Left lung (tissue), 10 donors: ENCODE data around the gene PTPRM. TPM values are rescaled to one million over a fixed set of nuclear protein-coding genes. Genes with fewer than 3 reads are reported as not detected.

Experiments
- ATAC-seq: fragments of 200-7000 bp; cut with Tn5 transposase; one replicate; pipeline ENCODE4 v1.9.1; 2020; ENCODE audit warnings: moderate library complexity
- DNase-seq, 4 donors: peaks; one replicate each; pipeline ENCODE4 v3.0.0-alpha.2; 2013 to 2020
- H3K27ac ChIP-seq, 2 donors: fragments of 200-600 bp; sonication (generic) in 1 of 2; one replicate each; pipeline versions ENCODE4 v1.5.0 to v1.8.0; 2020 to 2021
- H3K27me3 ChIP-seq, 2 donors: fragments of 200-600 bp; sonication (generic) in 1 of 2; one replicate each; pipeline versions ENCODE4 v1.5.0 to v1.8.0; 2020 to 2021
- H3K36me3 ChIP-seq, 2 donors: fragments of 200-600 bp; sonication (generic) in 1 of 2; one replicate each; pipeline versions ENCODE4 v1.5.0 to v1.8.0; 2020 to 2021
- H3K4me1 ChIP-seq, 2 donors: fragments of 200-600 bp; one replicate each; pipeline ENCODE4 v1.8.0; 2021
- H3K4me3 ChIP-seq, 2 donors: fragments of 200-600 bp; sonication (generic) in 1 of 2; one replicate each; pipeline versions ENCODE4 v1.5.0 to v1.8.0; 2020 to 2021; ENCODE audit warnings: mild to moderate bottlenecking in 1 of 2
- H3K9me3 ChIP-seq, 2 donors: fragments of 200-600 bp; sonication (generic) in 1 of 2; one replicate each; pipeline versions ENCODE4 v1.5.0 to v1.8.0; 2020 to 2021
- CTCF ChIP-seq, 2 donors: fragments of 200-600 bp; sonication (generic) in 1 of 2; IDR thresholded peaks; one replicate each; pipeline versions ENCODE4 v1.5.0 to v1.8.0; 2021; ENCODE audit warnings: antibody characterized with exemption in 2 of 2
- intact Hi-C, 2 donors: fragments of 100-400 bp; cut with DNase I; formaldehyde crosslinking; loops; one replicate each; pipeline versions ENCODE4 v1.11.2 to v1.14.2; 2022
- polyA plus RNA-seq, 6 donors: library from polyadenylated mRNA; unstranded; fragments of 120-200 nt; gene quantifications; one replicate each; pipeline ENCODE4 v1.2.1, GENCODE V29; 2013; ENCODE audit not compliant: insufficient read length in 6 of 6
- total RNA-seq, 2 donors: library from RNA; stranded (reverse); fragmentation: NEBNext Ultra II Directional; extraction: Animal tissue kit (Norgen Biotek cat#: 25700); gene quantifications; one replicate each; pipeline ENCODE4 v1.2.1, GENCODE V29; 2021
- donor health status: DM: no; HTN: yes; CAD: no.
- donor health status: DM: no; HTN: no; CAD: no.

Gene PTPRM
- total and polyA plus RNA-seq, 8 donors, result 76.4 to 99.6 (median 90.1) TPM

- no peak for ATAC-seq
- intact Hi-C loops, result no loop called here
- no peaks in the 10 kb centered on the region for H3K36me3 ChIP-seq
These were observed 772.1 kb downstream of the PTPRM start for GRCh38 chr18:8339210-8339609.

GRCh38 chr18:8339952-8340351, 772.8 kb downstream of the PTPRM start:
- H3K9me3 ChIP-seq, result no peaks in the 10 kb centered on the region
- H3K36me3 ChIP-seq, result no peaks in the 10 kb centered on the region
- no peak for TF ChIP-seq CTCF (IDR thresholded peaks at IDR 0.05)
- DNase-seq, result peak in 1 of 4 donors; percentile 66
- no peak for ATAC-seq
- peaks cover 0 to 10% of the 10 kb centered on the region in 2 donors for H3K4me1 ChIP-seq
- no peaks in the 10 kb centered on the region for H3K27me3 ChIP-seq
- intact Hi-C loops, result no loop called here
- H3K27ac ChIP-seq, result no peak overlapping the region
- no peak overlapping the region for H3K4me3 ChIP-seq

More at GRCh38 chr18:8339210-8339609, 772.1 kb downstream of the PTPRM start:
- no peaks in the 10 kb centered on the region for H3K27me3 ChIP-seq
- no peak for TF ChIP-seq CTCF (IDR thresholded peaks at IDR 0.05)
- H3K4me3 ChIP-seq, result no peak overlapping the region
- no peak overlapping the region for H3K27ac ChIP-seq
- H3K4me1 ChIP-seq, result peaks cover 0 to 10% of the 10 kb centered on the region in 2 donors
- no peaks in the 10 kb centered on the region for H3K9me3 ChIP-seq
- DNase-seq, result no peak

GRCh38 chr18:8341481-8342230, 774.5 kb downstream of the PTPRM start:
- DNase-seq, result peak in 1 of 4 donors; percentile 40
- ATAC-seq, result peak; percentile 76

GRCh38 chr18:8348051-8348720, 781.1 kb downstream of the PTPRM start:
- no peaks in the 10 kb centered on the region for H3K9me3 ChIP-seq
- no peak for ATAC-seq

More at GRCh38 chr18:8341481-8342230, 774.5 kb downstream of the PTPRM start:
- TF ChIP-seq CTCF (IDR thresholded peaks at IDR 0.05), result no peak
- Histone ChIP-seq H3K27me3 (no peaks in the 10 kb centered on the region), H3K4me1 (peaks cover 0 to 10% of the 10 kb centered on the region in 2 donors), H3K27ac (peak overlapping the region; percentile 6 to 44), H3K9me3 (no peaks in the 10 kb centered on the region), H3K4me3 (no peak overlapping the region), H3K36me3 (no peaks in the 10 kb centered on the region)
- intact Hi-C loops, result no loop called here

More at GRCh38 chr18:8348051-8348720, 781.1 kb downstream of the PTPRM start:
- DNase-seq, result no peak
- Histone ChIP-seq H3K27me3 (no peaks in the 10 kb centered on the region), H3K27ac (no peak overlapping the region), H3K4me3 (no peak overlapping the region), H3K4me1 (no peaks in the 10 kb centered on the region), H3K36me3 (no peaks in the 10 kb centered on the region)
- no peak for TF ChIP-seq CTCF (IDR thresholded peaks at IDR 0.05)
- intact Hi-C loops, result no loop called here
